PC-3 (cell line): Measurements from ENCODE around the gene SLC2A4. TPM values are rescaled to one million over a fixed set of nuclear protein-coding genes. Genes with fewer than 3 reads are reported as not detected.

Experiments
- ATAC-seq: fragments of 200-7000 bp; cut with Tn5 transposase; 2 replicates; pipeline ENCODE4 v1.9.1; 2020; ENCODE audit warnings: mild to moderate bottlenecking, moderate library complexity
- BruUV-seq: library from RNA; stranded (reverse); fragments of 400-500 nt; replicated peaks from 2 replicates; lab custom pipeline; 2021; lab: Mats Ljungman, UMichigan
- CTCF ChIA-PET: fragments of 300-600 bp; sonication (Branson Sonifier 250); formaldehyde crosslinking; loops from one replicate; lab custom pipeline; 2022; ENCODE audit warnings: antibody characterized with exemption; lab: Charles Lee
- POLR2A ChIA-PET: fragments of 300-600 bp; sonication (Branson Sonifier 250); formaldehyde crosslinking; loops from one replicate; lab custom pipeline; 2022; ENCODE audit warnings: antibody characterized with exemption; ENCODE audit not compliant: unreplicated experiment; lab: Charles Lee
- DNase-seq: peaks from one replicate; pipeline ENCODE4 v3.0.0-alpha.2; 2015
- H2AFZ ChIP-seq: fragments of 300-600 bp; sonication (generic); 2 replicates; pipeline ENCODE4 v1.6.0; 2016; ENCODE audit warnings: antibody characterized with exemption, low read length
- H3F3A ChIP-seq: fragments of 300-600 bp; sonication (generic); one replicate; pipeline ENCODE4 v1.6.0; 2017; ENCODE audit warnings: antibody characterized with exemption, low read length, control low read depth, mild to moderate bottlenecking; ENCODE audit not compliant: unreplicated experiment
- H3K27ac ChIP-seq: fragments of 300-600 bp; sonication (generic); 2 replicates; pipeline ENCODE4 v1.5.1; 2016; ENCODE audit warnings: mild to moderate bottlenecking, low read length
- H3K27me3 ChIP-seq: fragments of 300-600 bp; sonication (generic); 2 replicates; pipeline ENCODE4 v1.6.1; 2016; ENCODE audit warnings: low read length, mixed read lengths
- H3K36me3 ChIP-seq: fragments of 300-600 bp; sonication (generic); 2 replicates; pipeline ENCODE4 v1.6.1; 2016; ENCODE audit warnings: low read depth, mixed run types, low read length, mixed read lengths
- H3K4me1 ChIP-seq: fragments of 300-600 bp; sonication (generic); 2 replicates; pipeline ENCODE4 v1.5.1; 2016; ENCODE audit warnings: low read length; ENCODE audit not compliant: insufficient read depth
- H3K4me2 ChIP-seq: fragments of 300-600 bp; sonication (generic); 2 replicates; pipeline ENCODE4 v1.6.0; 2016; ENCODE audit warnings: low read length
- H3K4me3 ChIP-seq: fragments of 300-600 bp; sonication (generic); 2 replicates; pipeline ENCODE4 v1.5.1; 2016; ENCODE audit warnings: mild to moderate bottlenecking, low read length, mixed read lengths
- H3K79me2 ChIP-seq: fragments of 300-600 bp; sonication (generic); 2 replicates; pipeline ENCODE4 v1.6.1; 2017; ENCODE audit warnings: low read length, mixed read lengths
- H3K9ac ChIP-seq: fragments of 300-600 bp; sonication (generic); 2 replicates; pipeline ENCODE4 v1.6.0; 2016; ENCODE audit warnings: mild to moderate bottlenecking, low read length
- H3K9me2 ChIP-seq: fragments of 300-600 bp; sonication (generic); replicated peaks from 2 replicates; pipeline ENCODE4 v1.6.1; 2016; ENCODE audit warnings: mixed run types, low read length, mixed read lengths
- H3K9me3 ChIP-seq: fragments of 300-600 bp; sonication (generic); 2 replicates; pipeline ENCODE4 v1.6.1; 2016; ENCODE audit warnings: low read length, mixed read lengths
- H4K20me1 ChIP-seq: fragments of 300-600 bp; sonication (generic); 2 replicates; pipeline ENCODE4 v1.6.1; 2016; ENCODE audit warnings: low read length, mixed read lengths
- EZH2 ChIP-seq: fragments of 300-600 bp; sonication (generic); IDR thresholded peaks from one replicate; pipeline ENCODE4 v1.6.1; 2017; ENCODE audit warnings: antibody characterized with exemption, mild to moderate bottlenecking, low read length; ENCODE audit not compliant: unreplicated experiment
- EZH2phosphoT487 ChIP-seq: fragments of 300-600 bp; sonication (generic); IDR thresholded peaks from 2 replicates; pipeline ENCODE4 v1.6.1; 2018; ENCODE audit warnings: mild to moderate bottlenecking, antibody characterized with exemption, low read length, borderline replicate concordance
- intact Hi-C: fragments of 100-400 bp; cut with micrococcal nuclease; formaldehyde crosslinking; loops from 2 replicates; pipeline ENCODE4 v1.9.0; 2023
- total RNA-seq: library from RNA; depleted of rRNA; stranded (reverse); fragments of >200 nt; gene quantifications from 2 replicates; pipeline ENCODE4 v1.2.3, GENCODE V29; 2014
- TF ChIP-seq, protein P1 (sequence below): fragments of 300-600 bp; sonication (generic); conservative IDR thresholded peaks from 2 replicates; pipeline ENCODE4 v1.5.1; 2017; ENCODE audit warnings: antibody characterized with exemption, low read depth, mild to moderate bottlenecking, low read length

Gene SLC2A4
- total RNA-seq, 1 experiment from 2014 or later: 0.29 TPM

DNA sequence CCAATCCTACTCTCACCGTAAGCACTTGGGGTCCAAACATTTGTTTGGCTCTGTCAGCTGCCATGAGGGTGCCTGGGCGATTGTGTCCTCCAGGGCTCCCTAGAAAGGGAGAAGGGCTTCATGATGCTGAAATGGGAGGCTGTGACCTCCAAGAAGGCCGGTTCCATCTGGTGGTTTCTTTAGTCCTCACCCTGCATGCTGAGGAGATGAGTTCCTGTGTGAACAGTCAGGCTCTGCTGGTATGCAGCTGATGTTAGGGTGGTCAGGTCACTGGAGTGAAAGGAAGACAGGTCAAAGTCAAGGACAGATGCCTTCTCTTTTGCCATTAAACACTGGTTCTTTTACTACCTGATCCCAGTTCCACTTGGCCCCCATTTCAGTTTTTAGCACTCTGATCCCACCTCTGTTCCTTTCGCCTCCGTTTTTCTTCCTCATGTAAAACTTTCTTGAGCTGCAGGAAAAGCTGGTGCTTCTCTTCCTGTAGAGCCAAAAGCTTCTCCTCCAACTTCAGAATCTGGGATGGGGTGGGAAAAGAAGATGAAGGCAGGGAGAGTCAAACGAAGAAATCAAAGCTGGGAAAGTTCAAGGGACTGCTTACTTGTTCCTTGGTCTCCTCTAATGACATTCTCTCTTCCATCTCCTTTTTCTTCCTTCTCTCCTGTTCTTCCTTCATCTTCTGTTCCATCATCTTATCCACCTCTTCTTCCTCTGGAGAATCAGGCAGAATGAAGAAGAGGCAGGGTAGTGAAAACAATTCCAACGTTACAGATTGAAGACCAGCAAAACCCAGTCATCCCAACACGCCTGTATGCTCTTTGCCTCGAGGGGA lies 32.6 kb downstream of the SLC2A4 start:
- no peaks in the 10 kb centered on the region for H3K9me3 ChIP-seq
- peaks cover 25% of the 10 kb centered on the region; the same call in 1 of the 2 replicates for H3K4me1 ChIP-seq
- peaks cover 34% of the 10 kb centered on the region for H3K36me3 ChIP-seq
- H3K27ac ChIP-seq: peak overlapping the region; percentile 58
- no peak overlapping the region for H2AFZ ChIP-seq
- H4K20me1 ChIP-seq: peaks cover 42% of the 10 kb centered on the region
- H3K79me2 ChIP-seq: peaks cover 34% of the 10 kb centered on the region
- ChIA-PET POLR2A (interaction anchor here (0.5 kb wide), 1 partner anchor 47 kb away, joined by 16 read pairs; no protein-coding TSS in a partner anchor), CTCF (no interaction called here)
- TF ChIP-seq EZH2: no peak
- TF ChIP-seq, protein P1, sequence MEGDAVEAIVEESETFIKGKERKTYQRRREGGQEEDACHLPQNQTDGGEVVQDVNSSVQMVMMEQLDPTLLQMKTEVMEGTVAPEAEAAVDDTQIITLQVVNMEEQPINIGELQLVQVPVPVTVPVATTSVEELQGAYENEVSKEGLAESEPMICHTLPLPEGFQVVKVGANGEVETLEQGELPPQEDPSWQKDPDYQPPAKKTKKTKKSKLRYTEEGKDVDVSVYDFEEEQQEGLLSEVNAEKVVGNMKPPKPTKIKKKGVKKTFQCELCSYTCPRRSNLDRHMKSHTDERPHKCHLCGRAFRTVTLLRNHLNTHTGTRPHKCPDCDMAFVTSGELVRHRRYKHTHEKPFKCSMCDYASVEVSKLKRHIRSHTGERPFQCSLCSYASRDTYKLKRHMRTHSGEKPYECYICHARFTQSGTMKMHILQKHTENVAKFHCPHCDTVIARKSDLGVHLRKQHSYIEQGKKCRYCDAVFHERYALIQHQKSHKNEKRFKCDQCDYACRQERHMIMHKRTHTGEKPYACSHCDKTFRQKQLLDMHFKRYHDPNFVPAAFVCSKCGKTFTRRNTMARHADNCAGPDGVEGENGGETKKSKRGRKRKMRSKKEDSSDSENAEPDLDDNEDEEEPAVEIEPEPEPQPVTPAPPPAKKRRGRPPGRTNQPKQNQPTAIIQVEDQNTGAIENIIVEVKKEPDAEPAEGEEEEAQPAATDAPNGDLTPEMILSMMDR: no peak
- no peak for TF ChIP-seq EZH2phosphoT487
- H3K4me2 ChIP-seq: peak overlapping the region; percentile 96
- H3K9me2 ChIP-seq: no peaks in the 10 kb centered on the region
- H3K27me3 ChIP-seq: no peaks in the 10 kb centered on the region
- peak overlapping the region; percentile 86 for H3K4me3 ChIP-seq
- no peak for ATAC-seq
- H3F3A ChIP-seq: peaks cover 12% of the 10 kb centered on the region
- intact Hi-C loops: no loop called here
- peak; percentile 6 for DNase-seq
- TSS peak; percentile 75 for BruUV-seq
- peak overlapping the region; percentile 84 for H3K9ac ChIP-seq

DNA sequence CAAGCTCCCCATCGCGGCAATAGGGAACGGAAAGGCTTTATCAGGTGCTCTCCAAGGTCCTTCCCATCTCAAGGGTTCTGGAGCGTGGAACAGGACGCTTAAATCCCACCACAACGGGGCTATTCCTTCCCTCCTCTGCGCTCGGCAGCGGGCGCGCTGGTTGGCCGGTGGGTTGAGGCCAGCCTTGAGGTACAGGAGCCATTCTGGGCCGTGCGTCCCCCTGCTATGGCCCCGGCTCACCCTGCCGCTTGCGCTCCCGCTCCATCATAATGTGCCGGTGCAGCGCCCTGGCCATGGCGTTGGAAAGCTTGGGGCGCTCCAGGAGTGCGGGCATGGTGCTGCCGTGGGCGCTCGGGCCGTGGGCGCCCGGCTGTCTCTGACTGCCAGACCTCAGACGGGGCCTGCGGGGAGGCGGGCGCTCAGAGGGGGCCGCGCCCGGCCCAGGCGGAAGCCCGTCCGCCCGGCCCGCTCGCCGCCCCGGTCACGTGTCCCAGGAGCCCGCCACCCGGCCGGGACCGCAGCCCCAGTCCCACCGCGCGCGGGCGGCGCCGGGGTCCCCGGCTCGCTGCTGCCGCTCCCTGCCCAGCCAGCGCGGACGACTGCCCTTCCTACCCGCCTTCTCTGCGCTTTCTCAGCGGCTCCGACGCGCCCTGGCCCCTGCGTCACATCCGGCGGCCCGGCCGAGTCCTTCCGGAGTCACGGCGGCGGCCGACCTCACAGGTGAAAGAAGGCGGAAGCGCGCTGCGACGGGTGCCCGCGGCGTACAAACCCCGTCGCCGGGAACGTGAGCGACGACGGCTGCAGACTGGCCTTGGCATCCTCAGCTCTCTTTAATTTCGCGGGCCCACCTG lies 33.4 kb downstream of the SLC2A4 start, which contains the start of gene GPS2:
GPS2 (minus strand) TSS at position 642 of the 851 bp plus-strand sequence; CDS start at position 334, 308 bp downstream.
- H3K4me1 ChIP-seq: peaks cover 17% of the 10 kb centered on the region; the same call in 1 of the 2 replicates
- intact Hi-C loops: no loop called here
- ChIA-PET POLR2A (interaction anchor here (0.5 kb wide), 1 partner anchor 46 kb away, joined by 16 read pairs; no protein-coding TSS in a partner anchor), CTCF (no interaction called here)
- DNase-seq: peak; percentile 83
- ATAC-seq: peak; percentile 82
- H3K79me2 ChIP-seq: peaks cover 26% of the 10 kb centered on the region
- H3F3A ChIP-seq: peaks cover 12% of the 10 kb centered on the region
- peaks cover 33% of the 10 kb centered on the region for H4K20me1 ChIP-seq
- H3K27ac ChIP-seq: peak within 1 kb of the TSS; percentile 58
- H3K4me2 ChIP-seq: peak within 1 kb of the TSS; percentile 96
- no peaks in the 10 kb centered on the region for H3K27me3 ChIP-seq
- no peaks in the 10 kb centered on the region for H3K9me3 ChIP-seq
- H3K36me3 ChIP-seq: peaks cover 26% of the 10 kb centered on the region
- no peak for TF ChIP-seq EZH2phosphoT487
- TF ChIP-seq, protein P1: no peak
- no peak for TF ChIP-seq EZH2
- H3K4me3 ChIP-seq: peak within 1 kb of the TSS; percentile 86
- H3K9ac ChIP-seq: peak within 1 kb of the TSS; percentile 84
- peak within 1 kb of the TSS; percentile 72 for H2AFZ ChIP-seq
- BruUV-seq: no TSS peak
- H3K9me2 ChIP-seq: no peaks in the 10 kb centered on the region
